DOHH2 (cell line): ENCODE results near the gene DDX54.

Experiments
- H3F3A ChIP-seq: fragments of 200-600 bp; sonication (generic), shearing (Covaris generic); 2 replicates; pipeline ENCODE4 v1.6.0; 2016; ENCODE audit warnings: antibody characterized with exemption, mild to moderate bottlenecking; ENCODE audit not compliant: control insufficient read depth, insufficient read depth
- H3K27ac ChIP-seq: fragments of 200-600 bp; sonication (generic); 2 replicates; pipeline ENCODE4 v1.5.1; 2014; ENCODE audit warnings: low read depth, mild to moderate bottlenecking, low read length, moderate library complexity
- H3K27me3 ChIP-seq: fragments of 200-600 bp; sonication (generic); 2 replicates; pipeline ENCODE4 v1.6.1; 2014; ENCODE audit warnings: mild to moderate bottlenecking, low read length, mixed read lengths; ENCODE audit not compliant: control insufficient read depth
- H3K36me3 ChIP-seq: fragments of 200-600 bp; sonication (generic); 2 replicates; pipeline ENCODE4 v1.6.1; 2014; ENCODE audit warnings: mild to moderate bottlenecking, low read length, moderate library complexity, mixed read lengths; ENCODE audit not compliant: control insufficient read depth
- H3K4me1 ChIP-seq: fragments of 200-600 bp; sonication (generic); 2 replicates; pipeline ENCODE4 v1.6.1; 2014; ENCODE audit warnings: mild to moderate bottlenecking, low read length, mixed read lengths; ENCODE audit not compliant: control insufficient read depth
- H3K4me2 ChIP-seq: fragments of 200-600 bp; sonication (generic); 2 replicates; pipeline ENCODE4 v1.6.0; 2014; ENCODE audit warnings: mild to moderate bottlenecking, low read length, moderate library complexity
- H3K4me3 ChIP-seq: fragments of 200-600 bp; sonication (generic); 2 replicates; pipeline ENCODE4 v1.5.1; 2014; ENCODE audit warnings: mild to moderate bottlenecking, low read length, mixed read lengths
- H3K79me2 ChIP-seq: fragments of 200-600 bp; sonication (generic); 2 replicates; pipeline ENCODE4 v1.6.1; 2014; ENCODE audit warnings: mild to moderate bottlenecking, low read length, mixed read lengths; ENCODE audit not compliant: control insufficient read depth
- H3K9me2 ChIP-seq: fragments of 200-600 bp; sonication (generic); replicated peaks from 2 replicates; pipeline ENCODE4 v1.6.1; 2014; ENCODE audit warnings: mild to moderate bottlenecking, low read length, mixed read lengths; ENCODE audit not compliant: control insufficient read depth
- H3K9me3 ChIP-seq: fragments of 200-600 bp; sonication (generic); 2 replicates; pipeline ENCODE4 v1.6.1; 2014; ENCODE audit warnings: antibody characterized with exemption, low read length, mixed read lengths; ENCODE audit not compliant: control insufficient read depth, insufficient read depth
- H4K20me1 ChIP-seq: fragments of 200-600 bp; sonication (generic); 2 replicates; pipeline ENCODE4 v1.6.0; 2014; ENCODE audit warnings: low read depth, mild to moderate bottlenecking, antibody characterized with exemption, low read length, moderate library complexity; ENCODE audit not compliant: control insufficient read depth, insufficient read depth
- CTCF ChIP-seq: fragments of 200-600 bp; sonication (generic); IDR thresholded peaks from one replicate; pipeline ENCODE4 v1.5.1; 2014; ENCODE audit warnings: antibody characterized with exemption, mild to moderate bottlenecking, low read depth, low read length; ENCODE audit not compliant: poor library complexity, severe bottlenecking
- EZH2phosphoT487 ChIP-seq: fragments of 200-600 bp; sonication (generic); IDR thresholded peaks from 2 replicates; pipeline ENCODE4 v1.6.1; 2017; ENCODE audit warnings: borderline replicate concordance, mild to moderate bottlenecking, antibody characterized with exemption, low read length, moderate library complexity, mixed read lengths

Gene DDX54

GRCh38 chr12:113203852-113204760, 18.8 kb upstream of the DDX54 start:
- no peaks in the 10 kb centered on the region for H3K9me2 ChIP-seq
- H3F3A ChIP-seq = peaks cover 21% of the 10 kb centered on the region
- H4K20me1 ChIP-seq = no peaks in the 10 kb centered on the region
- TF ChIP-seq CTCF (no peak), EZH2phosphoT487 (no peak)
- peaks cover 71% of the 10 kb centered on the region for H3K4me1 ChIP-seq
- H3K4me3 ChIP-seq = peak overlapping the region; percentile 10
- H3K36me3 ChIP-seq = peaks cover 67% of the 10 kb centered on the region
- H3K79me2 ChIP-seq = peaks cover 34% of the 10 kb centered on the region
- H3K9me3 ChIP-seq = no peaks in the 10 kb centered on the region
- peak overlapping the region; percentile 77 for H3K27ac ChIP-seq
- H3K4me2 ChIP-seq = peak overlapping the region; percentile 52
- no peaks in the 10 kb centered on the region for H3K27me3 ChIP-seq

- H3K27me3 ChIP-seq = no peaks in the 10 kb centered on the region
- H3K4me2 ChIP-seq = no peak overlapping the region
- H3F3A ChIP-seq = peaks cover 12% of the 10 kb centered on the region
- H3K79me2 ChIP-seq = peaks cover 33% of the 10 kb centered on the region
- H3K4me3 ChIP-seq = no peak overlapping the region
- H3K4me1 ChIP-seq = peaks cover 71% of the 10 kb centered on the region
- H3K27ac ChIP-seq = peak overlapping the region; percentile 8; the same call in 1 of the 2 replicates
- H3K9me2 ChIP-seq = no peaks in the 10 kb centered on the region
- H4K20me1 ChIP-seq = no peaks in the 10 kb centered on the region
- no peaks in the 10 kb centered on the region for H3K9me3 ChIP-seq
- no peak for TF ChIP-seq EZH2phosphoT487
- no peak for TF ChIP-seq CTCF
- H3K36me3 ChIP-seq = peaks cover 61% of the 10 kb centered on the region
Observed at GRCh38 chr12:113202300-113203075, 17.2 kb upstream of the DDX54 start.

- H3K27ac ChIP-seq = no peak overlapping the region
Observed at GRCh38 chr12:113201187-113202177, 16.2 kb upstream of the DDX54 start.

More at GRCh38 chr12:113201187-113202177, 16.2 kb upstream of the DDX54 start:
- H3K4me3 ChIP-seq = no peak overlapping the region
- peaks cover 8% of the 10 kb centered on the region for H3F3A ChIP-seq
- peaks cover 58% of the 10 kb centered on the region for H3K36me3 ChIP-seq
- peaks cover 70% of the 10 kb centered on the region for H3K4me1 ChIP-seq
- H3K9me2 ChIP-seq = no peaks in the 10 kb centered on the region
- TF ChIP-seq CTCF (no peak), EZH2phosphoT487 (no peak)
- no peaks in the 10 kb centered on the region for H3K27me3 ChIP-seq
- peaks cover 23% of the 10 kb centered on the region for H3K79me2 ChIP-seq
- H3K4me2 ChIP-seq = no peak overlapping the region
- no peaks in the 10 kb centered on the region for H4K20me1 ChIP-seq
- no peaks in the 10 kb centered on the region for H3K9me3 ChIP-seq
